Peyer's patch (tissue), 4 donors: ENCODE results near the gene NCAM2.

ENCODE experiments used
- POLR2A ChIP-seq, 2 donors: fragments of 450-650 bp; IDR thresholded peaks; one replicate each; pipeline ENCODE4 v1.5.1; 2017; ENCODE audit warnings: antibody characterized with exemption in 2 of 2, mild to moderate bottlenecking in 2 of 2, moderate library complexity in 2 of 2
- TF ChIP-seq, protein P1 (sequence below), 6 experiments: fragments of 450-650 bp in 4 of 6; fragments of 200-600 bp in 2 of 6; sonication (generic) in 1 of 6; IDR thresholded peaks; one replicate each; pipeline ENCODE4 v1.5.1; 2017 to 2019; ENCODE audit warnings: antibody characterized with exemption in 6 of 6, mild to moderate bottlenecking in 3 of 6, moderate library complexity in 1 of 6

DNA sequence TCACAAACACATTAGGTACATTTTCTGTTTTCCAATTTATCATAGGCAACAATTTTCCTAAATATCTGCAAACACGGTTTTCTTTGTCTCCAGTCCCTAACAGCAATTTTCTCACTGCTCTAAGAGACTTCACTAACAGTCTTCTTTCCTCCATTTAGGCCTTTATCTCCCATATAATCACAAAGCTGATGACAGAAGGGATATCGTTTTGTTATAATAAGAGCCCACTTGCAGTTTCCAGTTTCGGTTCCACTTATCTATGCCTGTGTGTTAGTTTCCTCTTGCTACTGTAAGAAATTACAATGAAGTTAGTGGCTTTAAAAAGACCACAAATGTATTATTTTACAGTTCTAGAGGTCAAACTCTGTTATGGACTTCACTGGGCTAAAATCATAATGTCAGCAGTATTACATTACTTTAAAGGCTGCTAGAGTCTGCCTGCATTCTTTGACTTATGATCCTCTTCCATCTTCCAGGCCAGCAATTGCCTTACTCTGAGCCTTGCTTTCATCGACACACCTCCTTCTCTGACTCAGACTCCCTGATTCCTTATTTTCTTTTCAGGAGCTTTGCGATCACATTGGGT lies 549.3 kb downstream of the NCAM2 start:
- TF ChIP-seq, protein P1, sequence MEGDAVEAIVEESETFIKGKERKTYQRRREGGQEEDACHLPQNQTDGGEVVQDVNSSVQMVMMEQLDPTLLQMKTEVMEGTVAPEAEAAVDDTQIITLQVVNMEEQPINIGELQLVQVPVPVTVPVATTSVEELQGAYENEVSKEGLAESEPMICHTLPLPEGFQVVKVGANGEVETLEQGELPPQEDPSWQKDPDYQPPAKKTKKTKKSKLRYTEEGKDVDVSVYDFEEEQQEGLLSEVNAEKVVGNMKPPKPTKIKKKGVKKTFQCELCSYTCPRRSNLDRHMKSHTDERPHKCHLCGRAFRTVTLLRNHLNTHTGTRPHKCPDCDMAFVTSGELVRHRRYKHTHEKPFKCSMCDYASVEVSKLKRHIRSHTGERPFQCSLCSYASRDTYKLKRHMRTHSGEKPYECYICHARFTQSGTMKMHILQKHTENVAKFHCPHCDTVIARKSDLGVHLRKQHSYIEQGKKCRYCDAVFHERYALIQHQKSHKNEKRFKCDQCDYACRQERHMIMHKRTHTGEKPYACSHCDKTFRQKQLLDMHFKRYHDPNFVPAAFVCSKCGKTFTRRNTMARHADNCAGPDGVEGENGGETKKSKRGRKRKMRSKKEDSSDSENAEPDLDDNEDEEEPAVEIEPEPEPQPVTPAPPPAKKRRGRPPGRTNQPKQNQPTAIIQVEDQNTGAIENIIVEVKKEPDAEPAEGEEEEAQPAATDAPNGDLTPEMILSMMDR (IDR thresholded peaks at IDR 0.05), result no peak
- TF ChIP-seq POLR2A (IDR thresholded peaks at IDR 0.05), result no peak
